ENCODE measurements around the gene C10orf143.

DNA sequence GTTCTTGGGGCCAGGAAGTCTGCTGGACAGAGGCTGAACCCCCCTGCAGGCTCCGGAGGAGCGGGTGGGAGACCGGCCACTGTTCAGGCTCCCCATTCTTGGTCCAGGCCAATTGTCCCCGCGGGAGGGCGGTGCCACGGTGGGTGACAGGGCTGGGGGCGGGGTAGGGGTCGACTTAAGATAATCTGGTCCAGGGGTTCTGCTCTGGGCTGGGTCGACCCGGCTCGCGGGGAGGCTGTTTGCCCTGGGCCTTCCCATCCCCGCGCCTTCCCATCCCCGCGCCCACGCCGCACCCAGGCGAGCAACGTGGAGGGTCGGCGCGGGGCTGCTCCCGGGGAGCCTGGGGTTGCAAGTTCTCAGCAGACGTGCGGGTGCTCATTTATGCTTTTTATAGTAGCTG lies 18.3 kb upstream of the C10orf143 start:
- TF ChIP-seq CTCF (IDR thresholded peaks at IDR 0.05) (no peak), POLR2A (IDR thresholded peaks at IDR 0.05) (no peak)
